CD8-positive, alpha-beta memory T cell (primary cell): Measurements from ENCODE around the gene PPP2R1A. TPM values are rescaled to one million over a fixed set of nuclear protein-coding genes. Genes with fewer than 3 reads are reported as not detected.

ENCODE experiments used
- CTCF ChIA-PET: fragments of 350-600 bp; sonication (Branson Sonifier 250); formaldehyde crosslinking; loops from one replicate; lab custom pipeline; 2021; ENCODE audit warnings: antibody characterized with exemption; lab: Charles Lee
- POLR2A ChIA-PET: fragments of 350-600 bp; sonication (Branson Sonifier 250); formaldehyde crosslinking; loops from one replicate; lab custom pipeline; 2021; ENCODE audit warnings: antibody characterized with exemption; lab: Charles Lee
- DNase-seq, 5 donors: peaks; one replicate each; pipeline versions ENCODE4 v3.0.0 to v3.0.0-alpha.2; 2020 to 2022; ENCODE audit warnings: mixed read lengths in 1 of 5
- H3K27ac ChIP-seq: one replicate; pipeline ENCODE4 v1.7.0; 2013; ENCODE audit warnings: low read depth, mild to moderate bottlenecking, low read length, moderate library complexity
- H3K27me3 ChIP-seq: 2 replicates; pipeline ENCODE4 v1.7.0; 2013; ENCODE audit warnings: low read length, mild to moderate bottlenecking; ENCODE audit not compliant: insufficient read depth, poor library complexity, severe bottlenecking
- H3K36me3 ChIP-seq: 2 replicates; pipeline ENCODE4 v1.7.0; 2013; ENCODE audit warnings: mild to moderate bottlenecking, low read length, moderate library complexity; ENCODE audit not compliant: insufficient read depth
- H3K4me1 ChIP-seq: 2 replicates; pipeline ENCODE4 v1.7.0; 2013; ENCODE audit warnings: mild to moderate bottlenecking, low read length, moderate library complexity; ENCODE audit not compliant: insufficient read depth
- H3K4me3 ChIP-seq: 2 replicates; pipeline ENCODE4 v1.7.0; 2013; ENCODE audit warnings: mild to moderate bottlenecking, low read length
- H3K9me3 ChIP-seq: 2 replicates; pipeline ENCODE4 v1.7.0; 2013; ENCODE audit warnings: mild to moderate bottlenecking, low read length
- H3K27ac Mint-ChIP-seq, 8 donors: one replicate each; pipeline ENCODE4 v1.8.0; 2020 to 2021; ENCODE audit warnings: mixed read lengths in 8 of 8, mild to moderate bottlenecking in 6 of 8, inconsistent platforms in 3 of 8, moderate library complexity in 3 of 8
- H3K27me3 Mint-ChIP-seq, 2 donors: one replicate each; pipeline ENCODE4 v1.8.0; 2020 to 2021; ENCODE audit warnings: mixed read lengths in 2 of 2, mild to moderate bottlenecking in 1 of 2, moderate library complexity in 1 of 2
- H3K36me3 Mint-ChIP-seq, 3 donors: one replicate each; pipeline ENCODE4 v1.8.0; 2020 to 2021; ENCODE audit warnings: mixed read lengths in 3 of 3, inconsistent platforms in 1 of 3, mild to moderate bottlenecking in 1 of 3
- H3K4me1 Mint-ChIP-seq, 3 donors: one replicate each; pipeline ENCODE4 v1.8.0; 2020 to 2021; ENCODE audit warnings: mixed read lengths in 3 of 3, inconsistent platforms in 1 of 3, mild to moderate bottlenecking in 1 of 3
- H3K4me3 Mint-ChIP-seq, 7 donors: one replicate each; pipeline ENCODE4 v1.8.0; 2020 to 2021; ENCODE audit warnings: mixed read lengths in 7 of 7, mild to moderate bottlenecking in 6 of 7, moderate library complexity in 4 of 7, inconsistent platforms in 2 of 7
- H3K9me3 Mint-ChIP-seq, 5 donors: one replicate each; pipeline ENCODE4 v1.8.0; 2020 to 2022; ENCODE audit warnings: mixed read lengths in 5 of 5, mild to moderate bottlenecking in 3 of 5, moderate library complexity in 2 of 5, inconsistent platforms in 1 of 5
- polyA plus RNA-seq: library from polyadenylated mRNA; unstranded; fragments of 300-500 nt; fragmentation: Illumina TruSeq; gene quantifications from one replicate; pipeline ENCODE4 v1.2.3, GENCODE V29; 2021
- total RNA-seq, 2 experiments: library from RNA; stranded (reverse); gene quantifications; one replicate each; pipeline ENCODE4 v1.2.3, GENCODE V29; 2021

The PPP2R1A gene
- total and polyA plus RNA-seq, 3 experiments from 2014 or later, result 200 to 250 (median 232) TPM

DNA sequence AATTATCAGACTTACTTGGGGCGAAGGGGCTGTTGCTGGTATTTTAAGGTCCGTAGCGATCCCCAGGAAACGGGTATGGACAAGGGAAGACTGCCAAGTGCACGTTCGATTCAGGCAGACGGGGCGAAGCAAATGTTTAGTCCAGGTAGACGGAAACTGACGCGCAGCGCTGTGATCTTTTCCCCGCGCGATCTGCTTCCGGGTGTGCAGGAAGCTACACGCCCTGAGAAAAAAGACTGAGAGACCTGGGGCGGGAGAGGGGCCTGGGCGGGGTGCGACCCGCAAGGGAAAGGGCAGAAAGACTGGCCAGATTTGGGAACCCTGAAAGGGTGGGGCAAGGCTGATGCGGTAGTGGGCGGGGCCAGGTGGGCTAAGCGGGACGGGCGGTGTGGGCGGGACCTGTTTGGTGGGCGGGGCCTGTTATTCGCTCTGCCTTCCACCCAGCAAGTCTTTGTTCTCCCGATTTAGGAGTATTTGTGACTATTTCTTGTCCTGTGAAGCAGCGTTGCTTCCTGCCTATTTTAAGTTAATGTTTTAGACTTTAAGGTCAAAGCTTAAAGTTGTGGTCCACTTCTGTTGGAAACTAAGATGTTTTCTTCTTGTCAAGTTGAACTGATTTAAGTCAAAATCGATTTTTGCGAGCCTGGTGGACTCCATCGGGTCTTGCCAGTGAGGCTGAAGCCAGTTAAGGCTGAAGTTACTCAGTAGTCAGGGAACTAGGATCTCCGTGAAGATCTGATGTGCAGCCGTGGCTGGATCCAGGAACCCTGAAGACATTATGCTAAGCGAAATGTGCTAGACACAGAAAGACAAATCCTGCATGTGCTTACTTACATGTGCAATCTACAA is 18.3 kb upstream of the PPP2R1A start, which contains the start of gene ZNF836:
ZNF836 (minus strand) TSS at position 301 of the 849 bp plus-strand sequence. CDS start 3,549 bp downstream, outside the sequence.
- Mint-ChIP-seq H3K4me3 (peak within 1 kb of the TSS; percentile 91 to 100 (median 95)), H3K27ac (peak within 1 kb of the TSS; percentile 93 to 100 (median 96)), H3K4me1 (peaks cover 38 to 46% (median 41%) of the 10 kb centered on the region in 3 donors), H3K9me3 (peaks cover 0 to 2% (median 0%) of the 10 kb centered on the region in 5 donors), H3K36me3 (peaks cover 15 to 43% (median 28%) of the 10 kb centered on the region in 3 donors), H3K27me3 (peaks cover 0 to 3% of the 10 kb centered on the region in 2 donors)
- Histone ChIP-seq H3K36me3 (peaks cover 7% of the 10 kb centered on the region), H3K9me3 (no peaks in the 10 kb centered on the region), H3K4me3 (peak within 1 kb of the TSS; percentile 94), H3K4me1 (peaks cover 25% of the 10 kb centered on the region), H3K27me3 (no peaks in the 10 kb centered on the region), H3K27ac (peak within 1 kb of the TSS; percentile 82)
- ChIA-PET POLR2A (interaction anchor here (0.7 to 3.1 kb wide), 4 partner anchors 18 to 543 kb away, joined by 3 to 31 read pairs (median 4); partner anchors contain the start of genes PPP2R1A and ZNF432), CTCF (interaction anchor here (1.2 to 2.3 kb wide), 2 partner anchors 13 to 18 kb away, joined by 3 to 9 read pairs; partner anchors contain the start of gene PPP2R1A)
- peak; percentile 90 to 92 (median 91) for DNase-seq

DNA sequence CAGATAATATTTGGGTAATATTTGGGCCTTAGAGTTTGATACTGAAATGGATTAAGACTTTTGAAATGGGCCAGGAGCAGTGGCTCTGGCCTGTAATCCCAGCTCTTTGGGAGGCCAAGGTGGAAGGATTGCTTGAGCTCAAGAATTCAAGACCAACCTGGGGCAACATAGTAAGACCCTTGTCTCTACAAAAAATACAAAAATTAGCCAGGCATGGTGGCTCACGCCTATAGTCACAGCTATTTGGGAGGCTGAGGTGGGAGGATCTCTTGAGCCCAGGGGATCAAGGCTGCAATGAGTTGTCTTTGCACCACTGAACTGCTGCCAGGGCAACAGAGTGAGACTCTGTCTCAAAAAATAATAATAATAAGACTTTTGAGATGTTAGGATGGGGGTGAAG is 17.5 kb upstream of the PPP2R1A start:
- Mint-ChIP-seq H3K27ac (peak overlapping the region in 7 of 8 donors; percentile 93 to 100 (median 96)), H3K4me1 (peaks cover 38 to 47% (median 46%) of the 10 kb centered on the region in 3 donors), H3K4me3 (peak overlapping the region; percentile 91 to 100 (median 95)), H3K9me3 (peaks cover 0 to 2% (median 0%) of the 10 kb centered on the region in 5 donors), H3K27me3 (peaks cover 0 to 3% of the 10 kb centered on the region in 2 donors), H3K36me3 (peaks cover 14 to 38% (median 24%) of the 10 kb centered on the region in 3 donors)
- peaks cover 25% of the 10 kb centered on the region for H3K4me1 ChIP-seq
- POLR2A ChIA-PET, result interaction anchor here (1.7 to 3.1 kb wide), 2 partner anchors 17 to 31 kb away, joined by 5 to 31 read pairs; partner anchors contain the start of gene PPP2R1A
- peaks cover 7% of the 10 kb centered on the region for H3K36me3 ChIP-seq
- H3K9me3 ChIP-seq, result no peaks in the 10 kb centered on the region
- no peaks in the 10 kb centered on the region for H3K27me3 ChIP-seq
- H3K27ac ChIP-seq, result no peak overlapping the region
- no peak for DNase-seq
- CTCF ChIA-PET, result interaction anchor here (1.2 to 2.3 kb wide), 3 partner anchors 12 to 65 kb away, joined by 3 to 9 read pairs (median 3); partner anchors contain the start of gene PPP2R1A
- H3K4me3 ChIP-seq, result peak overlapping the region; percentile 94

DNA sequence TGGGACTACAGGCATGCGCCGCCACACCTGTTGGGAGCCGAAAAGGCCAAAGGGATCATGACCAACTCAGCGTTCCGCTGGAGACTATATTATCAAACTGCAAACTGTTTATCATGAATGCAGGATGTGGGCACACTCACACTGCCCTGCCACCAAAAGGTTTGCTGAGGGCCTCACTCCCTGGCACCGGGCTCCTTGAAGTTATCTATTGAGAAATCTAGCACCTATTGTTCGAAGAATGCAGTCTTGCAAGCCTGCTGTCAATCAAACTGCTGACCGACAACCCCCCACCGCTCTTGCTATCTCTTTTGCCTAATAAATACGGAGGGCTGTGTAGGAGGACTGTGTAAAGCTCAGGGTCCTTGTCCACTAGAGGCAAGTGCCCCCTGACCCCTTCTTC is 13.3 kb upstream of the PPP2R1A start:
- H3K27ac Mint-ChIP-seq, result peak overlapping the region in 4 of 8 donors; percentile 65 to 79 (median 70)
- H3K9me3 Mint-ChIP-seq, result no peaks in the 10 kb centered on the region
- ChIA-PET CTCF (no interaction called here), POLR2A (no interaction called here)
- no peak overlapping the region for H3K27ac ChIP-seq
- no peaks in the 10 kb centered on the region for H3K36me3 ChIP-seq
- DNase-seq, result peak in 1 of 5 donors; percentile 11
- H3K27me3 ChIP-seq, result no peaks in the 10 kb centered on the region
- peak overlapping the region in 4 of 7 donors; percentile 15 to 47 (median 30) for H3K4me3 Mint-ChIP-seq
- H3K4me1 ChIP-seq, result peaks cover 10% of the 10 kb centered on the region
- no peaks in the 10 kb centered on the region for H3K36me3 Mint-ChIP-seq
- H3K4me1 Mint-ChIP-seq, result peaks cover 8 to 19% (median 8%) of the 10 kb centered on the region in 3 donors
- H3K27me3 Mint-ChIP-seq, result peaks cover 0 to 1% of the 10 kb centered on the region in 2 donors
- no peaks in the 10 kb centered on the region for H3K9me3 ChIP-seq
- no peak overlapping the region for H3K4me3 ChIP-seq

DNA sequence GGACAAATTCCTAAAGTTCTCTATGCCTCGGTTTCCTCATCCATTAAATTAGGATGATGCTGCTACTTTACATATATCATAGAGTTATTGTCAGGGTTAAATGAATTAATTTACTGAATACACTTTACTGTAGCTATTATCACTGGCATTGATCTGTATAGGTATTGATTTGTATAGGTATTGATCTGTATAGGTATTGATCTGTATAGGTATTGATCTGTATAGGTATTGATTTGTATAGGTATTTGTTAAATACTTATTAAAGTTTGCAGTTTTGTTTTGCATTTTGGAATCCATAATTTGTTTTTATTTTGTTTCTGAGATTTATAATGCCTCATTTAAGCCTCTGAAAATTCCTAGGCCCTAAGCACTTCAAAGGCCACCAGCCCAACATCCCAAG is 2.4 kb upstream of the PPP2R1A start:
- peak overlapping the region in 1 of 7 donors; percentile 20 for H3K4me3 Mint-ChIP-seq
- peaks cover 24 to 31% (median 30%) of the 10 kb centered on the region in 3 donors for H3K4me1 Mint-ChIP-seq
- POLR2A ChIA-PET, result interaction anchor here (0.5 kb wide), 1 partner anchor 541 kb away, joined by 3 read pairs; no protein-coding TSS in a partner anchor
- no peak for DNase-seq
- H3K36me3 ChIP-seq, result no peaks in the 10 kb centered on the region
- no peaks in the 10 kb centered on the region for H3K9me3 Mint-ChIP-seq
- H3K27me3 Mint-ChIP-seq, result peaks cover 0 to 2% of the 10 kb centered on the region in 2 donors
- H3K36me3 Mint-ChIP-seq, result peaks cover 2 to 18% (median 4%) of the 10 kb centered on the region in 3 donors
- H3K27ac Mint-ChIP-seq, result peak overlapping the region in 1 of 8 donors; percentile 13
- CTCF ChIA-PET, result no interaction called here
- no peaks in the 10 kb centered on the region for H3K9me3 ChIP-seq
- no peaks in the 10 kb centered on the region for H3K27me3 ChIP-seq
- peaks cover 26% of the 10 kb centered on the region for H3K4me1 ChIP-seq
- H3K27ac ChIP-seq, result no peak overlapping the region
- no peak overlapping the region for H3K4me3 ChIP-seq

DNA sequence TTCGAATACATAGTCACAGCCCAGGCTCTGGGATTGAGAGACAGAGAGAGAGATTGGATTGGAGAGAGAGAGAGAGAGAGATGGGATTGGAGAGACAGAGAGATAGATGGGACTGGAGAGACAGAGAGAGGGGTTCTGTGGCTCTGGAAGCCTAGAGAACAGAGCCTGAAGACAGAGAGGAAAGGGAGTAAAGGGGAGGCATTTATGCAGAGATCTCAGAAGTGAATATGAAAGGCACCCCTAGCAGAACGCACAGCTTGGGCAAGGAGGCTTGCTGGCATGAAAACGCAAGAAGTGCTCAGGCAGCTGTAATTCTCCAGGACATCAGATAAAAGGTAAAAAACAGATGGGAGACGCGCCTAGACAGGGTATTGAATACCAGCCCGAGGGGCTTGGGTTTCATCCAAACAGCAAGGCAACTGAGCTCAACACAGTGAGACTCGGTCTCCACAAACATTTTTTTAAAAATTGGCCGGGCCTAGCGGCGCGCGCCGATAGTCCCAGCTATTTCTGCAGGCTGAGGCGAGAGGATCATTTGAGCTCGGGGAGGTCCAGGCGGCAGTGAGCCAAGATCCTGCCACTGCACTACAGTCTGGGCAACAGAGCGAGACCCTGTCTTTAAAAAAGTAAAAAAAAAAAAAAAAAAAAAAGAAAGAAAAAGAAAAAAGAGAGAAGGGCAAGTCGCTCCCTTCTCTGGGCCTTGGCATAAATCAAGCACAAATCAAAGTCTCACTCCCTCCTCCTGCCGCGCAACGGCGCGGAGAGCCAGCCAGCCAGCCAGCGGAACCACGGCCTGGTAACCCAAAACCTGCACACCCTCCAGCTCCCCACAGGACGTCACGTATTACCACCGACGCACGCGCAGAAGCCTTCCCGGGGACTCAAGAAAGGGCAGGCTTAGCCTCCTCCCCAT is 774 bp upstream of the PPP2R1A start:
- Mint-ChIP-seq H3K4me3 (peak overlapping the region; percentile 84 to 99 (median 96)), H3K27ac (peak overlapping the region; percentile 91 to 100 (median 100)), H3K27me3 (peaks cover 0 to 2% of the 10 kb centered on the region in 2 donors), H3K4me1 (peaks cover 34 to 46% (median 44%) of the 10 kb centered on the region in 3 donors), H3K9me3 (no peaks in the 10 kb centered on the region), H3K36me3 (peaks cover 4 to 29% (median 7%) of the 10 kb centered on the region in 3 donors)
- peaks cover 11% of the 10 kb centered on the region for H3K36me3 ChIP-seq
- peaks cover 39% of the 10 kb centered on the region for H3K4me1 ChIP-seq
- CTCF ChIA-PET, result interaction anchor here (0.6 to 1.8 kb wide), 8 partner anchors 9 to 544 kb away, joined by 3 to 9 read pairs (median 4); partner anchors contain the start of gene ZNF836
- DNase-seq, result peak in 1 of 5 donors; percentile 97
- POLR2A ChIA-PET, result interaction anchor here (0.7 to 1.7 kb wide), 9 partner anchors 10 to 532 kb away, joined by 3 to 31 read pairs (median 8); partner anchors contain the start of genes ZNF432, ZNF615, ZNF616 and ZNF836
- no peaks in the 10 kb centered on the region for H3K27me3 ChIP-seq
- H3K27ac ChIP-seq, result peak overlapping the region; percentile 74
- H3K4me3 ChIP-seq, result peak overlapping the region; percentile 56
- H3K9me3 ChIP-seq, result no peaks in the 10 kb centered on the region

DNA sequence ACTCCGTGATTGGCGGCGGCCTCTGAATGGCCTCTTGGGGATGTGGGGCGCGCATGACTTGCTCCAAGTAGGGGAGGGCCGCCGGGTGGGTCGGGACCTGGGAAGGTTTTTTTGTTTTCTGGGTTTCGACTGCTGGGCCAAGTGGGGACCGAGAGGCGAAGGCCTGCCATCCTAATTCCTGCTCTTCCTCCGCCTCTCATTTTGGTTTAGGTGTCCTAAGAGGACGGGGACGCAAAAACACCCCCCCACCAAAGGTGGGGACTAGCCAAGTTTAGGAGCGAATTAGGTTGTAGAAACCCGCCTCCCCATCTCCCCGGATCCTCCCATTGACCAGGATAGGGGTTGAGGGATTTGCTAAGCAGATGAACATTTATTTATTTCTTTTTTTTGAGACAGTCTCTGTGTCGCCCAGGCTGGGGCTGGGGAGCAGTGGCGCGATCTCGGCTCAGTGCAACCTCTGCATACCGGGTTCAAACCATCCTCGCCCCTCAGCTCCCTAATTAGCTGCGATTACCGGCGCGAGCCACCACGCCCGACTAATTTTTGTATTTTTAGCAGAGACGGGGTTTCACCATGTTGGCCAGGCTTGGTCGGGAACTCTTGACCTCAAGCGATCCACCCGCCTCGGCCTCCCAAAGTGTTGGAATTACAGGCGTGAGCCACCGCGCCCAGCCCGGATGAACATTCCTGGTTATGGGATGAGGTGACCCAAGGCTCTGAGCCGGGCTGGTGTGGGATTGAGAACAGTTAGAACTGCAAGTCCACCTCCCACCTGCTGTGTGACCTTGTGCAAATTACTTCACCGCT is 838 bp downstream of the PPP2R1A start:
- Mint-ChIP-seq H3K27ac (peak overlapping the region; percentile 91 to 100 (median 100)), H3K36me3 (peaks cover 1 to 45% (median 8%) of the 10 kb centered on the region in 3 donors), H3K9me3 (no peaks in the 10 kb centered on the region), H3K27me3 (peaks cover 0 to 1% of the 10 kb centered on the region in 2 donors), H3K4me1 (peaks cover 46 to 61% (median 58%) of the 10 kb centered on the region in 3 donors), H3K4me3 (peak overlapping the region; percentile 84 to 99 (median 96))
- ChIA-PET CTCF (no interaction called here), POLR2A (no interaction called here)
- peaks cover 52% of the 10 kb centered on the region for H3K4me1 ChIP-seq
- H3K4me3 ChIP-seq, result peak overlapping the region; percentile 92
- peaks cover 20% of the 10 kb centered on the region for H3K36me3 ChIP-seq
- H3K27me3 ChIP-seq, result no peaks in the 10 kb centered on the region
- no peak for DNase-seq
- H3K27ac ChIP-seq, result peak overlapping the region; percentile 98
- H3K9me3 ChIP-seq, result no peaks in the 10 kb centered on the region
